KOPT-K1 (cell line): ENCODE results near the gene TECPR2.
A peak's percentile ranks its signal among the peaks of the same experiment; 100 is the strongest.
"Not testable (repeated sequence)": the region's sequence is repeated elsewhere in the genome, so short reads cannot be mapped to it uniquely, and the experiment has no call there.

Source experiments
- H3K27ac ChIP-seq: fragments of 200-600 bp; sonication (generic); 2 replicates; pipeline ENCODE4 v1.5.1; 2016; ENCODE audit warnings: antibody characterized with exemption, mild to moderate bottlenecking, low read depth, low read length; ENCODE audit not compliant: poor library complexity, severe bottlenecking
- H3K36me3 ChIP-seq: fragments of 200-600 bp; sonication (generic); 2 replicates; pipeline ENCODE4 v1.5.1; 2017; ENCODE audit warnings: antibody characterized with exemption, mild to moderate bottlenecking, low read length, moderate library complexity; ENCODE audit not compliant: insufficient read depth
- H3K9me3 ChIP-seq: fragments of 200-600 bp; sonication (generic); 2 replicates; pipeline ENCODE4 v1.5.1; 2017; ENCODE audit warnings: antibody characterized with exemption, low read length, mild to moderate bottlenecking; ENCODE audit not compliant: insufficient read depth, poor library complexity, severe bottlenecking

Gene TECPR2

GRCh38 chr14:102516531-102517391, 154.0 kb downstream of the TECPR2 start:
- H3K27ac ChIP-seq: no peak overlapping the region
- no peaks in the 10 kb centered on the region for H3K36me3 ChIP-seq
- no peaks in the 10 kb centered on the region for H3K9me3 ChIP-seq

- Histone ChIP-seq H3K9me3 (no peaks in the 10 kb centered on the region), H3K27ac (no peak overlapping the region), H3K36me3 (no peaks in the 10 kb centered on the region)
These were observed 154.8 kb downstream of the TECPR2 start for GRCh38 chr14:102517392-102518062.

- no peaks in the 10 kb centered on the region for H3K9me3 ChIP-seq
- H3K27ac ChIP-seq: no peak overlapping the region
- H3K36me3 ChIP-seq: no peaks in the 10 kb centered on the region
These were observed 155.4 kb downstream of the TECPR2 start for GRCh38 chr14:102518063-102518648.

GRCh38 chr14:102519709-102520108, 157.0 kb downstream of the TECPR2 start:
- not testable (repeated sequence) for H3K27ac ChIP-seq, H3K9me3 ChIP-seq, H3K36me3 ChIP-seq

GRCh38 chr14:102523200-102523568, 160.4 kb downstream of the TECPR2 start:
- Histone ChIP-seq H3K9me3 (no peaks in the 10 kb centered on the region), H3K27ac (no peak overlapping the region), H3K36me3 (no peaks in the 10 kb centered on the region)

GRCh38 chr14:102523569-102524450, 161.1 kb downstream of the TECPR2 start:
- Histone ChIP-seq H3K36me3 (no peaks in the 10 kb centered on the region), H3K9me3 (no peaks in the 10 kb centered on the region), H3K27ac (no peak overlapping the region)

GRCh38 chr14:102524451-102525218, 161.9 kb downstream of the TECPR2 start:
- no peaks in the 10 kb centered on the region for H3K9me3 ChIP-seq

GRCh38 chr14:102525219-102525928, 162.6 kb downstream of the TECPR2 start:
- Histone ChIP-seq H3K36me3 (no peaks in the 10 kb centered on the region), H3K27ac (peak overlapping the region; percentile 67), H3K9me3 (no peaks in the 10 kb centered on the region)

More at GRCh38 chr14:102524451-102525218, 161.9 kb downstream of the TECPR2 start:
- Histone ChIP-seq H3K36me3 (no peaks in the 10 kb centered on the region), H3K27ac (peak overlapping the region; percentile 67)

GRCh38 chr14:102525929-102526497, 163.3 kb downstream of the TECPR2 start:
- no peaks in the 10 kb centered on the region for H3K36me3 ChIP-seq
- no peaks in the 10 kb centered on the region for H3K9me3 ChIP-seq
- peak overlapping the region; percentile 67 for H3K27ac ChIP-seq

- Histone ChIP-seq H3K9me3 (no peaks in the 10 kb centered on the region), H3K27ac (no peak overlapping the region), H3K36me3 (no peaks in the 10 kb centered on the region)
These were observed 165.9 kb downstream of the TECPR2 start for GRCh38 chr14:102528431-102529170.

- Histone ChIP-seq H3K9me3 (no peaks in the 10 kb centered on the region), H3K36me3 (no peaks in the 10 kb centered on the region), H3K27ac (no peak overlapping the region)
These were observed 168.2 kb downstream of the TECPR2 start for GRCh38 chr14:102530828-102531478.

GRCh38 chr14:102532204-102532658, 169.5 kb downstream of the TECPR2 start:
- Histone ChIP-seq H3K36me3 (no peaks in the 10 kb centered on the region), H3K9me3 (no peaks in the 10 kb centered on the region), H3K27ac (no peak overlapping the region)
